ENCODE data around the gene FGR. TPM values are rescaled to one million over a fixed set of nuclear protein-coding genes. Genes with fewer than 3 reads are reported as not detected.
A peak's percentile ranks its signal among the peaks of the same experiment; 100 is the strongest.
"Not testable (repeated sequence)": the region's sequence is repeated elsewhere in the genome, so short reads cannot be mapped to it uniquely, and the experiment has no call there.

Gene FGR
- total RNA-seq, 4 donors from 2014 or later = 18.8 to 131 (median 77.6) TPM

DNA sequence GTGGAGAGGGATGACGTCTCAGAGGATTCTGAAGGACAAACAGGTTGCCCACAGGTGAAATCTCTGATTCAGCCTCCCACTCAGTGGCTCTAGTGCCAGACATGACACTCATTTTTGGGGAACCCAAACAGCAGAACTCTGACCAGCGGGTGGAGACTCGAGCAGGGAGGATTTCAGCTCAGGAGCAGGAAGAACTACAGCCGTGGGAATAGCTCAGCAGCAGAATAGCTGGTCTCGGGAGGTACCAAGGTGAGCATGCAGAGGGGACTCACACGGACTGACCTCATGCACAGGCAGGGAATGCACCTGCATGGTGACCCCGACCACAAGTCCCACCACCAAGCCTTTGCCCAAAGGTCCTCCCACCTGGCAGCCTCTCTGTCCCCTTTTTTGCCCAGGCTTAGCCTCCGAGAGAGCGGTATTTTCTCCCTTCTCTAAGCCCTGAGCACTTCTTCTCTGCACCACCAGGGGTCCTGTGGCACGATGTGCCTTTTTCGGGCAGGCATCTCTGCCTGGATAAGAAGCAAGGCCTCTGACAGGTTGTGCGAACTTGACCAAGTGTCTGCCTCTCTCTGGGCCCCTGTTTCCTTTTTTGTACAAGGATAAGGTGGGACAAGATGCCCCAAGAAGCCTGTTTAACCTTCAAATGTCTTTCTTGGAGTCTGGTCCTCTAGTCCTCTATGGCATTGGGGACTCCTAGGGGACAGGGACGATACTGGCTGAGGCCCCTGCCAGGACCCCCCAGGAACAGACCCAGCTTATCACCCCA lies 8.8 kb upstream of the FGR start:
- peak; percentile 43 for ATAC-seq (ENCODE audit: low FRiP score)
- no peak for DNase-seq (ENCODE audit: low spot score)
- TF ChIP-seq, protein P1, sequence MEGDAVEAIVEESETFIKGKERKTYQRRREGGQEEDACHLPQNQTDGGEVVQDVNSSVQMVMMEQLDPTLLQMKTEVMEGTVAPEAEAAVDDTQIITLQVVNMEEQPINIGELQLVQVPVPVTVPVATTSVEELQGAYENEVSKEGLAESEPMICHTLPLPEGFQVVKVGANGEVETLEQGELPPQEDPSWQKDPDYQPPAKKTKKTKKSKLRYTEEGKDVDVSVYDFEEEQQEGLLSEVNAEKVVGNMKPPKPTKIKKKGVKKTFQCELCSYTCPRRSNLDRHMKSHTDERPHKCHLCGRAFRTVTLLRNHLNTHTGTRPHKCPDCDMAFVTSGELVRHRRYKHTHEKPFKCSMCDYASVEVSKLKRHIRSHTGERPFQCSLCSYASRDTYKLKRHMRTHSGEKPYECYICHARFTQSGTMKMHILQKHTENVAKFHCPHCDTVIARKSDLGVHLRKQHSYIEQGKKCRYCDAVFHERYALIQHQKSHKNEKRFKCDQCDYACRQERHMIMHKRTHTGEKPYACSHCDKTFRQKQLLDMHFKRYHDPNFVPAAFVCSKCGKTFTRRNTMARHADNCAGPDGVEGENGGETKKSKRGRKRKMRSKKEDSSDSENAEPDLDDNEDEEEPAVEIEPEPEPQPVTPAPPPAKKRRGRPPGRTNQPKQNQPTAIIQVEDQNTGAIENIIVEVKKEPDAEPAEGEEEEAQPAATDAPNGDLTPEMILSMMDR (IDR thresholded peaks at IDR 0.05) = peak in 1 of 3 donors; percentile 25

DNA sequence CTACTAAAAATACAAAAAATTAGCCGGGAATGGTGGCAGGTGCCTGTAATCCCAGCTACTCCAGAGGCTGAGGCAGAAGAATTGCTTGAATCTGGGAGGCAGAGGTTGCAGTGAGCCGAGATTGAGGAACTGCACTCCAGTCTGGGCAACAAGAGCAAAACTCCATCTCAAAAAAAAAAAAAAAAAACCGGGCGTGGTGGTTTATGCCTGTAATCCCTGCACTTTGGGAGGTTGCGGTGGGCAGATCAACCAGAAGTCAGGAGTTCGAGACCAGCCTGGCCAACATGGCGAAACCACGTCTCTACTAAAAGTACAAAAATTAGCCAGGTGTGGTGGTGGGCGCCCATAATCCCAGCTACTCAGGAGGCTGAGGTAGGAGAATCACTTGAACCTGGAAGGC lies 5.5 kb upstream of the FGR start:
- not testable (repeated sequence) for ATAC-seq (ENCODE audit: low FRiP score); DNase-seq (ENCODE audit: low spot score)

DNA sequence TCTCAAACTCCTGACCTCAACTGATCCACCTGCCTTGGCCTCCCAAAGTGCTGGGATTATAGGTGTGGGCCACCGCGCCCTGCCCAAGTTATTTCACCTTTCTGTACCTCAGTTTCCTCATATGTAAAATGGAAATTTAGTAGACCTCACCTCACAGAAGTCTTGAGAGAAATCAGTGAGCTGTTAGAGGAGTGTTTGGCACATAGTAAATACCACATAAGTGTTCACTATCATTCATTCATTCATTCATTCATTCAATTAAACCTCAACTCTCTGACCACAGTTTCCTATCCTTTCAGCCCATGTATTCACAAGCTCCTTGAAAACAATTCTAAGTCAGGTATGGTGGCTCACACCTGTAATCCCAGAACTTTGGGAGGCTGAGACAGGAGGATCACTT lies 3.8 kb upstream of the FGR start:
- TF ChIP-seq, protein P1 (IDR thresholded peaks at IDR 0.05) = no peak
- ATAC-seq (ENCODE audit: low FRiP score) (no peak), DNase-seq (ENCODE audit: low spot score) (no peak)

DNA sequence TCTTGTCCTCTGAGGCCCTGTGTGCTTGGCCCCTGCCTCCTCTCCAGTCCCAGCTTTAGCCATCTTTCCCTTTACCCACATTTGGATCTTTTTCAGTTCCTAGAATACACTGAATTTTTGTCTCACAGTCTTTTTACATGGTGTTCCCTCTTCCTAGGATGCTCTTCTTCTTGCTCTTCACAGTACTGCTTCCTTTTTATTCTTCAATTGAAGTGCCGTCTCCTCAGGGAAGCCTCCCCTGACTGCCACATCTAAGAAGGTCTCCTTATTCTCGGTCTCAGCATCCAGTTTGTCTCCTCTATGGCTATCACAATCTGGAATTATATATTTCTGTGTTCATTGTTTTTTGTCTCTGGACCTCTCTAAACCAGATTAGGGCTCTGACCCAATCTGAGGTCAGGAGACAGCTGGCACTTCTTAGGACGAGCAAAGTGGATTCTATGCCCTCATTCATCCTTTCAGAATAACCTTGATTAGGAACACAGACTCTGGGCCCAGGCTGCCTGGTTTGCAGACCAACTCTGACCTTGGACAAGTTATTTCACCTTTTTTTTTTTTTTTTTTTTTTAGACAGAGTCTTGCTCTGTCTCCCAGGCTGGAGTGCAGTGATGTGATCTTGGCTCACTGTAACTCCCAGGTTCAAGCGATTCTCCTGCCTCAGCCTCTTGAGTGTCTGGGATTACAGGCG lies 3.2 kb upstream of the FGR start:
- TF ChIP-seq, protein P1 (IDR thresholded peaks at IDR 0.05) = no peak
- DNase-seq (ENCODE audit: low spot score) (no peak), ATAC-seq (ENCODE audit: low FRiP score) (no peak)

DNA sequence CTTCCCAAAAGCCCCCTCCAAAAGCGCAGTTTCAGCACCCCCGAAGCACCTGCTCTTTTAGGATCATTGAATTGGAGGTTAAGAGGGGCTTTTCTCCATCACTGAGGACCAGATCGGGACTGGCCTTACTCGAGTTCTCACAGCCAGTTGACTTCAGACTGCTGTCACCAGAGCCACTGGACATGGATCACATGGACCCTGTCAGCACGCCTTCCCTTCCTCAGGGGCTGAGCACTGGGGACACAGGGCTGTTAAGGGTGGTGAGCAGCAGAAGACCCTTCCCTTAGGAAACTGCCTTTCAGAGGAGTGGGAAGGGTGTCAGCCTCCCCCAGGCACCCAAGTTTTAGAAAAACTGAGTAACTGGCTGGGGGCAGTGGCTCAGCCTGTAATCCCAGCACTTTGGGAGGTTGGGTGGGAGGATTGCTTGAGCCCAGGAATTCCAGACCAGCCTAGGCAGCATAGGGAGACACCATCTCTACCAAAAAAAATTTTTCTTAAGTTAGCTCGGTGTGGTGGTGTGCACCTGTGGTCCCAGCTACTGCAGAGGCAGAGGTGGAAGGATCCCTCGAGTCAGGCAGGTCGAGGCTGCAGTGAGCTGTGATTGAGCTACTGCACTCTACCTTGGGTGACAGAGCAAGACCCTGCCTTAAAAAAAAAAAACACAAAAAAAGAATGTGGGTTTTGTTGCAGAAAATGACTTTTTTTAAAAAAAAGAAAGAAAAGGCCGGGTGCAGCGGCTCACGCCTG lies 584 bp upstream of the FGR start:
- TF ChIP-seq, protein P1 (IDR thresholded peaks at IDR 0.05) = no peak
- DNase-seq (ENCODE audit: low spot score) (no peak), ATAC-seq (ENCODE audit: low FRiP score) (no peak)

DNA sequence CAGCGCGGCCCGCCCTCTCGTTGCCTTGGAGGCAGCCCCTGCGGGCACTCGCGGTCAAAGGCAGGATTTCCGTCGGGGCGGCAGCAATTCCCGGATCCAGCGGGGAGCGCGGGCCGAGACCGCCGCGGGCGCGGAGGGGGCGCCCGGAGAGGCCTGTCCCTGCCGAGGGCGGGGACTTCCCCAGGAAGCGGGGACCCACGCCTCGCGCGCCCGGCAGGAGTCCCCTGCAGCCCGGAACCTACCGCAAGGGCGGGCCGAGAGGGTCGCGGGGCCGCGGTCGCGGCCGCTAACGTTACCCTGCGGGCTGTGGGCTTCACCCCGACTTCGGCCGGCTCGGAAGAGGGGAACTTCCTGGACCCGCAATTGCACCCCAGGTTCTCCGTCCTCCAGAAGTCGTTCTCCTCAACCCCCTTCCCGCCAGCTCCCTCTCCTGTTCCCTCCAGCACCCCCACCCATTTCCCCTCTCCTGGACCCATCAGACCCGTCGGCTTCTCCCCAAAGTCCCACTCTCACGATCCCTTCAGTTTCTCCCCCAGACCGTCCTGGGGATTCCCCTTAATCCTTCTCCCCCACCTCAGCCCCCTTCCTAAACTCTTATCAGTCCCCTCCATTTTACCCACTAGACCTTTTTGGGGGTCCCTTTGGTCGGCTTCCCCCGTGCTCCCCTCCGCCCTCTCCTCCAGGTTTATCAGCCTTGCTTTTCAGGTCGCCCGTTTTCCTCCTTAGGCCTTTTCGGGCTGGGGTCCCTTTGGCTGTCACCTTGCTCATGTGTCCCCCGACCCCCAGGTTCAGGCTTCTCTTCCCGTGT lies 604 bp downstream of the FGR start:
- DNase-seq (ENCODE audit: low spot score) (no peak), ATAC-seq (ENCODE audit: low FRiP score) (peak; percentile 52)

More for the DNA sequence above, 604 bp downstream of the FGR start:
- TF ChIP-seq, protein P1 (IDR thresholded peaks at IDR 0.05) = no peak
